Measurements from ENCODE around the gene PAFAH2.

PAFAH2 gene

DNA sequence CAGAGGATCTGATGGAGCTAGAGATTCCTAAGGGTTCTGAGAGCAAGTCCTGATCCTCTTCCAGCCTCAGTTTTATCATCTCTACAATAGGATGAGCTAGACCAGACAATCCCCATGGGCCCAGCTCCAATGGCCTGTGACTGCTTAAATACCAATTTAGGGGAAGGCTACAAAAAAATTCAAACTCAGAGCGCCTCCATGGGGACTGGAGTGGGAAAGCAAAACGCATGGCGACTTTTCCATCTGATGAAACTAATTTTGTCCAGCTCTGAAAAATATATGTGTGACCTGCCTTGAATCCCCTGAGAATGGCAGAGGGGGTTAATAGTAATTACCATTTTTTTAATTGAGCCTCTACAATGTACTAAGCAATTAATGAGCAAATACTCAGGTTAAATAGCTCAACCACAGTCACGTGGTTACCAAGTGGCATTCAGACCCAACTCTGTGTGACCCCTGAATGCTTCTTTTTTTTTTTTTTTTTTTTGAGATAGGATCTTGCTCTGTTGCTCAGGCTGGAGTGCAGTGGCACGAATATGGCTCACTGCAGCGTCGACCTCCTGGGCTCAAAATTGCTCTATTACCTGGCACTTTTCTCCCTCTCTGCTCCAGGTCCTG lies 32.1 kb upstream of the PAFAH2 start:
- TF ChIP-seq ISL1 (CRISPR knock-in tag; IDR thresholded peaks at IDR 0.05) = no peak
- no peak for TF ChIP-seq ZFP30 (CRISPR knock-in tag; IDR thresholded peaks at IDR 0.05)
- no peak for ATAC-seq

GRCh38 chr1:26029054-26029863 lies 31.4 kb upstream of the PAFAH2 start:
- no peak for ATAC-seq
- TF ChIP-seq, protein P1, sequence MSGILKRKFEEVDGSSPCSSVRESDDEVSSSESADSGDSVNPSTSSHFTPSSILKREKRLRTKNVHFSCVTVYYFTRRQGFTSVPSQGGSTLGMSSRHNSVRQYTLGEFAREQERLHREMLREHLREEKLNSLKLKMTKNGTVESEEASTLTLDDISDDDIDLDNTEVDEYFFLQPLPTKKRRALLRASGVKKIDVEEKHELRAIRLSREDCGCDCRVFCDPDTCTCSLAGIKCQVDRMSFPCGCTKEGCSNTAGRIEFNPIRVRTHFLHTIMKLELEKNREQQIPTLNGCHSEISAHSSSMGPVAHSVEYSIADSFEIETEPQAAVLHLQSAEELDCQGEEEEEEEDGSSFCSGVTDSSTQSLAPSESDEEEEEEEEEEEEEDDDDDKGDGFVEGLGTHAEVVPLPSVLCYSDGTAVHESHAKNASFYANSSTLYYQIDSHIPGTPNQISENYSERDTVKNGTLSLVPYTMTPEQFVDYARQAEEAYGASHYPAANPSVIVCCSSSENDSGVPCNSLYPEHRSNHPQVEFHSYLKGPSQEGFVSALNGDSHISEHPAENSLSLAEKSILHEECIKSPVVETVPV (CRISPR knock-in tag; IDR thresholded peaks at IDR 0.05) = no peak

- TF ChIP-seq ZNF8 (CRISPR knock-in tag; IDR thresholded peaks at IDR 0.05) (no peak), ISL1 (CRISPR knock-in tag; IDR thresholded peaks at IDR 0.05) (no peak), CSDC2 (CRISPR knock-in tag; IDR thresholded peaks at IDR 0.05) (no peak), POU6F1 (CRISPR knock-in tag; IDR thresholded peaks at IDR 0.05; ENCODE audit: borderline replicate concordance, low read depth) (no peak), RARB (CRISPR knock-in tag; IDR thresholded peaks at IDR 0.05) (no peak)
- TF ChIP-seq, protein P2, sequence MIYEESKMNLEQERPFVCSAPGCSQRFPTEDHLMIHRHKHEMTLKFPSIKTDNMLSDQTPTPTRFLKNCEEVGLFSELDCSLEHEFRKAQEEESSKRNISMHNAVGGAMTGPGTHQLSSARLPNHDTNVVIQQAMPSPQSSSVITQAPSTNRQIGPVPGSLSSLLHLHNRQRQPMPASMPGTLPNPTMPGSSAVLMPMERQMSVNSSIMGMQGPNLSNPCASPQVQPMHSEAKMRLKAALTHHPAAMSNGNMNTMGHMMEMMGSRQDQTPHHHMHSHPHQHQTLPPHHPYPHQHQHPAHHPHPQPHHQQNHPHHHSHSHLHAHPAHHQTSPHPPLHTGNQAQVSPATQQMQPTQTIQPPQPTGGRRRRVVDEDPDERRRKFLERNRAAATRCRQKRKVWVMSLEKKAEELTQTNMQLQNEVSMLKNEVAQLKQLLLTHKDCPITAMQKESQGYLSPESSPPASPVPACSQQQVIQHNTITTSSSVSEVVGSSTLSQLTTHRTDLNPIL (CRISPR knock-in tag; IDR thresholded peaks at IDR 0.05; ENCODE audit: low read depth) = no peak
- ATAC-seq = no peak
Observed at GRCh38 chr1:26028490-26028980, 30.7 kb upstream of the PAFAH2 start.

- no peak for ATAC-seq
- no peak for TF ChIP-seq ZC3H10 (CRISPR knock-in tag; IDR thresholded peaks at IDR 0.05)
- no peak for TF ChIP-seq ZNF70 (CRISPR knock-in tag; IDR thresholded peaks at IDR 0.05)
- no peak for TF ChIP-seq PPARA (CRISPR knock-in tag; IDR thresholded peaks at IDR 0.05; ENCODE audit: borderline replicate concordance)
- no peak for TF ChIP-seq ZNF8 (CRISPR knock-in tag; IDR thresholded peaks at IDR 0.05)
- TF ChIP-seq, protein P1 (CRISPR knock-in tag; IDR thresholded peaks at IDR 0.05) = no peak
- no peak for TF ChIP-seq CSDC2 (CRISPR knock-in tag; IDR thresholded peaks at IDR 0.05)
- TF ChIP-seq PATZ1 (CRISPR knock-in tag; IDR thresholded peaks at IDR 0.05; ENCODE audit: borderline replicate concordance) = no peak
- no peak for TF ChIP-seq TCF4 (CRISPR knock-in tag; IDR thresholded peaks at IDR 0.05; ENCODE audit: borderline replicate concordance)
- no peak for TF ChIP-seq BACH2 (CRISPR knock-in tag; IDR thresholded peaks at IDR 0.05; ENCODE audit: borderline replicate concordance)
- TF ChIP-seq TOX (CRISPR knock-in tag; IDR thresholded peaks at IDR 0.05; ENCODE audit: borderline replicate concordance) = no peak
- no peak for TF ChIP-seq POU6F1 (CRISPR knock-in tag; IDR thresholded peaks at IDR 0.05; ENCODE audit: borderline replicate concordance, low read depth)
- no peak for TF ChIP-seq SNAI2 (CRISPR knock-in tag; IDR thresholded peaks at IDR 0.05)
- TF ChIP-seq ISL1 (CRISPR knock-in tag; IDR thresholded peaks at IDR 0.05) = no peak
- TF ChIP-seq, protein P3, sequence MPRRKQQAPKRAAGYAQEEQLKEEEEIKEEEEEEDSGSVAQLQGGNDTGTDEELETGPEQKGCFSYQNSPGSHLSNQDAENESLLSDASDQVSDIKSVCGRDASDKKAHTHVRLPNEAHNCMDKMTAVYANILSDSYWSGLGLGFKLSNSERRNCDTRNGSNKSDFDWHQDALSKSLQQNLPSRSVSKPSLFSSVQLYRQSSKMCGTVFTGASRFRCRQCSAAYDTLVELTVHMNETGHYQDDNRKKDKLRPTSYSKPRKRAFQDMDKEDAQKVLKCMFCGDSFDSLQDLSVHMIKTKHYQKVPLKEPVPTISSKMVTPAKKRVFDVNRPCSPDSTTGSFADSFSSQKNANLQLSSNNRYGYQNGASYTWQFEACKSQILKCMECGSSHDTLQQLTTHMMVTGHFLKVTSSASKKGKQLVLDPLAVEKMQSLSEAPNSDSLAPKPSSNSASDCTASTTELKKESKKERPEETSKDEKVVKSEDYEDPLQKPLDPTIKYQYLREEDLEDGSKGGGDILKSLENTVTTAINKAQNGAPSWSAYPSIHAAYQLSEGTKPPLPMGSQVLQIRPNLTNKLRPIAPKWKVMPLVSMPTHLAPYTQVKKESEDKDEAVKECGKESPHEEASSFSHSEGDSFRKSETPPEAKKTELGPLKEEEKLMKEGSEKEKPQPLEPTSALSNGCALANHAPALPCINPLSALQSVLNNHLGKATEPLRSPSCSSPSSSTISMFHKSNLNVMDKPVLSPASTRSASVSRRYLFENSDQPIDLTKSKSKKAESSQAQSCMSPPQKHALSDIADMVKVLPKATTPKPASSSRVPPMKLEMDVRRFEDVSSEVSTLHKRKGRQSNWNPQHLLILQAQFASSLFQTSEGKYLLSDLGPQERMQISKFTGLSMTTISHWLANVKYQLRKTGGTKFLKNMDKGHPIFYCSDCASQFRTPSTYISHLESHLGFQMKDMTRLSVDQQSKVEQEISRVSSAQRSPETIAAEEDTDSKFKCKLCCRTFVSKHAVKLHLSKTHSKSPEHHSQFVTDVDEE (CRISPR knock-in tag; IDR thresholded peaks at IDR 0.05) = no peak
- TF ChIP-seq ZNF565 (CRISPR knock-in tag; conservative IDR thresholded peaks at IDR 0.05; ENCODE audit: low read depth) = no peak
- no peak for TF ChIP-seq ZFP30 (CRISPR knock-in tag; IDR thresholded peaks at IDR 0.05)
- TF ChIP-seq, protein P2 (CRISPR knock-in tag; IDR thresholded peaks at IDR 0.05; ENCODE audit: low read depth) = no peak
Observed at GRCh38 chr1:26027716-26028489, 30.0 kb upstream of the PAFAH2 start.
